Upper lobe of left lung (tissue), 4 donors: Measurements from ENCODE around the gene ACACB.

Experiments
- EP300 ChIP-seq, 4 donors: sonication (generic); formaldehyde crosslinking; IDR thresholded peaks; one replicate each; pipeline ENCODE4 v1.5.1; 2017; ENCODE audit warnings: antibody characterized with exemption in 4 of 4, control low read depth in 2 of 4
- POLR2A ChIP-seq, 4 donors: fragments of 450-650 bp; IDR thresholded peaks; one replicate each; pipeline ENCODE4 v1.5.1; 2016 to 2017; ENCODE audit warnings: antibody characterized with exemption in 4 of 4, mild to moderate bottlenecking in 2 of 4
- POLR2AphosphoS5 ChIP-seq, 2 donors: sonication (generic); formaldehyde crosslinking; IDR thresholded peaks; one replicate each; pipeline ENCODE4 v1.5.1; 2017; ENCODE audit warnings: antibody characterized with exemption in 2 of 2
- TF ChIP-seq, protein P1 (sequence below), 6 experiments: fragments of 450-650 bp in 4 of 6; fragments of 200-600 bp in 2 of 6; sonication (generic) in 2 of 6; IDR thresholded peaks; one replicate each; pipeline ENCODE4 v1.5.1; 2016 to 2019; ENCODE audit warnings: antibody characterized with exemption in 6 of 6

GRCh38 chr12:109185441-109185840 is 69.1 kb downstream of the ACACB start:
- TF ChIP-seq, protein P1, sequence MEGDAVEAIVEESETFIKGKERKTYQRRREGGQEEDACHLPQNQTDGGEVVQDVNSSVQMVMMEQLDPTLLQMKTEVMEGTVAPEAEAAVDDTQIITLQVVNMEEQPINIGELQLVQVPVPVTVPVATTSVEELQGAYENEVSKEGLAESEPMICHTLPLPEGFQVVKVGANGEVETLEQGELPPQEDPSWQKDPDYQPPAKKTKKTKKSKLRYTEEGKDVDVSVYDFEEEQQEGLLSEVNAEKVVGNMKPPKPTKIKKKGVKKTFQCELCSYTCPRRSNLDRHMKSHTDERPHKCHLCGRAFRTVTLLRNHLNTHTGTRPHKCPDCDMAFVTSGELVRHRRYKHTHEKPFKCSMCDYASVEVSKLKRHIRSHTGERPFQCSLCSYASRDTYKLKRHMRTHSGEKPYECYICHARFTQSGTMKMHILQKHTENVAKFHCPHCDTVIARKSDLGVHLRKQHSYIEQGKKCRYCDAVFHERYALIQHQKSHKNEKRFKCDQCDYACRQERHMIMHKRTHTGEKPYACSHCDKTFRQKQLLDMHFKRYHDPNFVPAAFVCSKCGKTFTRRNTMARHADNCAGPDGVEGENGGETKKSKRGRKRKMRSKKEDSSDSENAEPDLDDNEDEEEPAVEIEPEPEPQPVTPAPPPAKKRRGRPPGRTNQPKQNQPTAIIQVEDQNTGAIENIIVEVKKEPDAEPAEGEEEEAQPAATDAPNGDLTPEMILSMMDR (IDR thresholded peaks at IDR 0.05) = no peak
- TF ChIP-seq POLR2A (IDR thresholded peaks at IDR 0.05) = no peak
- TF ChIP-seq POLR2AphosphoS5 (IDR thresholded peaks at IDR 0.05) = no peak
- no peak for TF ChIP-seq EP300 (IDR thresholded peaks at IDR 0.05)
